ENCODE data around the gene ADARB1.

Gene ADARB1

GRCh38 chr21:45256021-45256911 is 181.9 kb downstream of the ADARB1 start:
- peak; percentile 54 for DNase-seq (ENCODE audit: low spot score)
- Histone ChIP-seq H3K27ac (no peak overlapping the region), H3K4me3 (no peak overlapping the region)
- TF ChIP-seq CTCF (IDR thresholded peaks at IDR 0.05) = no peak

- H3K4me3 ChIP-seq = no peak overlapping the region
- no peak overlapping the region for H3K27ac ChIP-seq
- no peak for TF ChIP-seq CTCF (IDR thresholded peaks at IDR 0.05)
- DNase-seq (ENCODE audit: low spot score) = peak; percentile 57
These were observed 182.7 kb downstream of the ADARB1 start for GRCh38 chr21:45256912-45257672.

GRCh38 chr21:45257673-45258341 is 183.4 kb downstream of the ADARB1 start:
- H3K4me3 ChIP-seq = no peak overlapping the region
- TF ChIP-seq CTCF (IDR thresholded peaks at IDR 0.05) = no peak
- peak; percentile 68 for DNase-seq (ENCODE audit: low spot score)
- H3K27ac ChIP-seq = no peak overlapping the region

- peak; percentile 52 for DNase-seq (ENCODE audit: low spot score)
- no peak overlapping the region for H3K27ac ChIP-seq
- no peak for TF ChIP-seq CTCF (IDR thresholded peaks at IDR 0.05)
These were observed 184.1 kb downstream of the ADARB1 start for GRCh38 chr21:45258466-45258865.

GRCh38 chr21:45259206-45259840 is 184.9 kb downstream of the ADARB1 start:
- no peak overlapping the region for H3K27ac ChIP-seq
- peak; percentile 60 for DNase-seq (ENCODE audit: low spot score)
- TF ChIP-seq CTCF (IDR thresholded peaks at IDR 0.05) = no peak
- H3K4me3 ChIP-seq = no peak overlapping the region

More at GRCh38 chr21:45258466-45258865, 184.1 kb downstream of the ADARB1 start:
- H3K4me3 ChIP-seq = no peak overlapping the region

GRCh38 chr21:45260191-45260825 is 185.9 kb downstream of the ADARB1 start:
- TF ChIP-seq CTCF (IDR thresholded peaks at IDR 0.05) = no peak
- H3K27ac ChIP-seq = no peak overlapping the region
- no peak for DNase-seq (ENCODE audit: low spot score)
- no peak overlapping the region for H3K4me3 ChIP-seq
